Measurements from ENCODE around the gene SLC16A13. TPM values are rescaled to one million over a fixed set of nuclear protein-coding genes. Genes with fewer than 3 reads are reported as not detected.
"Not testable (repeated sequence)": the region's sequence is repeated elsewhere in the genome, so short reads cannot be mapped to it uniquely, and the experiment has no call there.

Gene SLC16A13
- 4.7 TPM for polyA plus RNA-seq (2012; ENCODE audit: insufficient read depth, insufficient read length)

- peak; percentile 97 for DNase-seq (ENCODE audit: low read depth, low spot score)
- peak within 1 kb of the TSS; percentile 87 for H3K4me3 ChIP-seq (ENCODE audit: low read length)
Measured at GRCh38 chr17:7035591-7036368, at the start of gene SLC16A13. TSS of gene SLC16A13 (plus strand) at chr17:7036015. CDS start at chr17:7036383, 368 bp downstream.

- H3K4me3 ChIP-seq (ENCODE audit: low read length) = no peak overlapping the region
- no peak for DNase-seq (ENCODE audit: low read depth, low spot score)
Measured at GRCh38 chr17:6986676-6987075, 49.1 kb upstream of the SLC16A13 start.

GRCh38 chr17:6989779-6990178 lies 46.0 kb upstream of the SLC16A13 start:
- H3K4me3 ChIP-seq (ENCODE audit: low read length) = no peak overlapping the region
- no peak for DNase-seq (ENCODE audit: low read depth, low spot score)

GRCh38 chr17:6993613-6994056 lies 42.2 kb upstream of the SLC16A13 start:
- not testable (repeated sequence) for H3K4me3 ChIP-seq (ENCODE audit: low read length); DNase-seq (ENCODE audit: low read depth, low spot score)

DNA sequence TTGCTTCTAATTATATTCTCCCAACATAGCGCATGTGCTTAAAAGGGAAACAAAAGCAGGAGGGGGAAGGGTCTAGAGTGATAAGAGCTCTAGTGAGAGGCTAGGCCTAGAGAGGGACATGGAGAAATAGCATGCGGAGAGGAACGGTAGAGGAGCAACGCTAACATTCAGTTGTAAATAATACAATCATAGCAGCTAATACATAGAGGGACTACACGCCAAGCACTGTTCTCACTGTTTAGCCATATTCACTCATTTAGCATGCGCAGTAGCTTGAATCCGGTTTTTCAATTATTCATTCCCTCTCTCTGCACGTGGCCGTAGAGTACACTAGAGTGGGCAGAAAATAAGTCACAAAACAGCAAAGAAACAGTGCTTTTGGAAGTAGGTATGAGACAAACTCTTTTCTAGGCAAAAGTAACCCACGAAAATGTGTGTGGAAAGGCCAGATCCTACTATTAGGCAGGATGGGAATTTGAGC lies 41.7 kb upstream of the SLC16A13 start:
- no peak overlapping the region for H3K4me3 ChIP-seq (ENCODE audit: low read length)
- no peak for DNase-seq (ENCODE audit: low read depth, low spot score)

DNA sequence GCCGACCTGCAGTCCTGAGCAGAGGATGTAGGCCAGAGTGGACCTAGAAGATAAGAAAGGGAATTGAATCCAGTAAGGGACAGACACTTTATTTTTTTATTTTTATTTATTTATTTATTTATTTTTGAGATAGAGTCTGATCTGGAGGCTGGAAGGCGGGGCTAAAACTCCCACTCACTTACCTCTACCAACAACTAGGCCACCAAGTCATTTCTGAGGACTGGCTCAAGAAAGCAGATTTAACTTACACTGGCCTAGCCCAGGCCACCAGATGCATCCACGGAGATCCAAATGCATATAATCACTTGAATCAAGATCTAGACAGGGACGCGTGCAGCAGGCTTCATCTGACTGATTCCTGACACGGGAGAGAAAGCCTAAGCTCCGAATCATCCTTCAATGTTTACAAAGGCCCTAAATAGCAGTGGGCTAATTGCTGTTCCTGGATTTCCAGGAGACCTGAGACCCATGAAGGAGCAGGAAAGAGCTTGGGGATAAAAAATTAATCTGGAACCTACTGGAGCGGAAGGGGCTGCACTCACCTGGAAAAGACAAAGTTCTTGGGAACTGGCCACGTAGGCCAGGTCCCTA lies 41.1 kb upstream of the SLC16A13 start:
- no peak for DNase-seq (ENCODE audit: low read depth, low spot score)
- no peak overlapping the region for H3K4me3 ChIP-seq (ENCODE audit: low read length)

- no peak within 1 kb of the TSS for H3K4me3 ChIP-seq (ENCODE audit: low read length)
- no peak for DNase-seq (ENCODE audit: low read depth, low spot score)
Measured at GRCh38 chr17:6995500-6996255, 40.1 kb upstream of the SLC16A13 start, which contains the start of gene ALOX12. TSS of gene ALOX12 (plus strand) at chr17:6996049. CDS start at chr17:6996118, 69 bp downstream.

GRCh38 chr17:6996256-6997011 lies 39.4 kb upstream of the SLC16A13 start:
- no peak overlapping the region for H3K4me3 ChIP-seq (ENCODE audit: low read length)
- no peak for DNase-seq (ENCODE audit: low read depth, low spot score)

DNA sequence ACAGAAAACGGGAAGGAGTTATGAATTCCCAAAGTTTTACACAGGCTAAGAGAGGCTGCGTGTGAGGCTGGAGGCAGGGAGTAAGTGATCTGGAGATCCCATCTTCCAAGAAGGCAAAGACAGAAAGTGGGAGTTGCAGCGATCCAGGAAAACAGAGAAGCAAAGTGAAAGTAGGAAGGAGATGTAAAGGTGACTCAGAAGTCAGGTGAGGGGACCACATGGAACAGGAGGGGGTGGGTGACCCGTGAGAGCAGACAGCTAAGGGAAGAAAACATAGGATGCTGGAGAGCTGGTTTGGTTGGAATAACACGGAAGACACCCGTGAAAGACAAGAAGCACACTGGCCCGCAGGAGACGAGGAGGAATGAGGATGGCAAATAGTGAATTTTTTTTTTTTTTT lies 38.6 kb upstream of the SLC16A13 start:
- no peak overlapping the region for H3K4me3 ChIP-seq (ENCODE audit: low read length)
- no peak for DNase-seq (ENCODE audit: low read depth, low spot score)

DNA sequence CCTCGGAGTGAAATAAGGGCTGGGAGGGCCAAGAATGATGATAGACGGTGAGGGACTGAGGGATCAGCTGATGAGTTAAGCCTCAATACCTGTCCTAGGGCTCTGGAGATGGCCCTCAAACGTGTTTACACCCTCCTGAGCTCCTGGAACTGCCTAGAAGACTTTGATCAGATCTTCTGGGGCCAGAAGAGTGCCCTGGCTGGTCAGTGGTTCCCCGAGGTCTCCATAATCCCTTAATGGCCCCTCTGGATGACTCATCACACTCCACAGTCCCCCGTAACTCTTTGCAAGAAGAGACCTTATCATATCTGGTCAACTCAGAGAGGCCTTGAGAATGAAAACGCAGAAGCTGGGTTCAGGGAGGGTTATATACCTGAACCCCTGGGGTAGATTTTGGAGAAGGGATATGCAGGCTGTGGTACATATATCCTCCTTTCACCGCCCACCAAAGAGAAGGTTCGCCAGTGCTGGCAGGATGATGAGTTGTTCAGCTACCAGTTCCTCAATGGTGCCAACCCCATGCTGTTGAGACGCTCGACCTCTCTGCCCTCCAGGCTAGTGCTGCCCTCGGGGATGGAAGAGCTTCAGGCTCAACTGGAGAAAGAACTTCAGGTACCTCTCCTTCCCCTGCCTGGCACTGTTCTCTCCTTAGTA lies 36.8 kb upstream of the SLC16A13 start:
- no peak for DNase-seq (ENCODE audit: low read depth, low spot score)
- no peak overlapping the region for H3K4me3 ChIP-seq (ENCODE audit: low read length)

- peak; percentile 55 for DNase-seq (ENCODE audit: low read depth, low spot score)
- H3K4me3 ChIP-seq (ENCODE audit: low read length) = no peak overlapping the region
Measured at GRCh38 chr17:7001318-7001961, 34.4 kb upstream of the SLC16A13 start.

GRCh38 chr17:7002288-7003047 lies 33.3 kb upstream of the SLC16A13 start:
- H3K4me3 ChIP-seq (ENCODE audit: low read length) = no peak overlapping the region
- no peak for DNase-seq (ENCODE audit: low read depth, low spot score)

DNA sequence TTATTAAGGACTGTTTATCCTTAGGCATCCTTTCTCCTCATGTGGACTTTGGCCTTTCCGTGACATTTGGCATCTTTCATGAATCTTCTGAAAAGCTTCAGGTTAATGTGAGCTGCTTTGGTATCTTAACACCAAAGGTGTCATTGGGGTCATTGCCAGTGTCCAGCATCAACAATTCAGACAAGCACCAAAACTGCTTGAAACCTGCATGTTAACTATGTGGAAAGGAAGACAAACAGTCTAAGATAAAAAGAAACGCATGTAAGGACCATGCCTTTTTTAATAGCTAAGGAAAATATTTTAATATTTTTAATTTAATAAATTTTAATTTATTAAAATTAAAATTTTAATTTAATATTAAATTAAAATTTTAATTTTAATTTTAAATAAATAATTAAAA lies 32.1 kb upstream of the SLC16A13 start:
- H3K4me3 ChIP-seq (ENCODE audit: low read length) = no peak overlapping the region
- DNase-seq (ENCODE audit: low read depth, low spot score) = no peak

GRCh38 chr17:7004398-7005253 lies 31.2 kb upstream of the SLC16A13 start:
- H3K4me3 ChIP-seq (ENCODE audit: low read length) = no peak overlapping the region
- DNase-seq (ENCODE audit: low read depth, low spot score) = peak; percentile 69

DNA sequence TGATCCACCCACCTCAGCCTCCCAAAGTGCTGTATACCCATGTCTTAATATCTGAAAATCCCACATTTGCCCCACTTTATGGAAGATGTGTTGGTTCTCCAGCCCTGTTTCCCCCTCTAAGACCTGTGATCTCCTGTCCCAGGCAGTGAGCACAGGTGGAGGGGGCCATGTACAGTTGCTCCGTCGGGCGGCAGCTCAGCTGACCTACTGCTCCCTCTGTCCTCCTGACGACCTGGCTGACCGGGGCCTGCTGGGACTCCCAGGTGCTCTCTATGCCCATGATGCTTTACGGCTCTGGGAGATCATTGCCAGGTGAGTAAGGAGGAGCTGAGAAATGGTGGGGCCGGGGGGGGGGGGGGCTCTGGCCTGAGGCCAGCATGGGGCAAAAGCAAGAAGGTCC lies 30.1 kb upstream of the SLC16A13 start:
- H3K4me3 ChIP-seq (ENCODE audit: low read length) = no peak overlapping the region
- DNase-seq (ENCODE audit: low read depth, low spot score) = no peak

DNA sequence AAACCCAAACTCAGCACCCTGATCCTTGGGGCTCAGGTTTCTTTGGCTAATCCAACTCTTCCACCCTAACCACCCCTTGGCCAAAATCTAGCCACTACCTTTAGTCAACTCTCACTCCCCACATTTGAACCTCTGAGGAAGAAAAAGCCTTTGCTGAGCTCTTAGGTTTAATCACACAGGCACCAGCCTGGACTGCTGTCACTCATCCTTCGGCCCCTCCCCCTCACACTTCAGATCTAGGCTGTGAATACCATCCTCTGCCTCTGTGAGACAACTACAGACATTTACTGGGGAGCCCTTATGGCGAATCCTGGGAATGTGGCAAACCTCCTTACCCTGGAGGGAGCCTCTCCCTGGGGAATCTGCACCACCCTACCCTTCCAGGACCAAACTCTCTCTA lies 28.7 kb upstream of the SLC16A13 start:
- no peak overlapping the region for H3K4me3 ChIP-seq (ENCODE audit: low read length)
- no peak for DNase-seq (ENCODE audit: low read depth, low spot score)

DNA sequence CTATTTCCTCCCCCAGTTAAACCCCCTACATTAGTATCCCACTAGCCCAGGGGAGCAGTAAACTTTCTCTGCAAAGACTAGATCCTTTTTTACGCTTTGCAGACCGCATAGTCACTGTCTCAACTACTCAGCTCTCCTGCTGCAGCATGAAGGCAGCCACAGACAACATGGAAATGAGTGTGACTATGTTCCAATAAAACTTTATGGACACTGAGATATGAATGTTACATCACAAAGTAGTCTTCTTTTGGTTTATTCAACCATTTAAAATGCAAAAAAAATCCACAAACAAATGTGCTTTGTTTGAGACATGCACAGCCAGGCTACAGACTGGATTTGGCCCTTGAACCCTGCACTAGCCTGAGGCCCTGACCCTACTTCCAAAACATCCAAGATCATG lies 25.3 kb upstream of the SLC16A13 start:
- no peak for DNase-seq (ENCODE audit: low read depth, low spot score)
- no peak overlapping the region for H3K4me3 ChIP-seq (ENCODE audit: low read length)
